Muscle layer of colon (tissue), 2 donors: ENCODE measurements around the gene GRM1.

Experiments
- H3K27ac ChIP-seq: one replicate; pipeline ENCODE4 v1.7.0; 2013; ENCODE audit warnings: low read depth, mild to moderate bottlenecking, low read length, moderate library complexity
- H3K27me3 ChIP-seq, 2 donors: one replicate each; pipeline ENCODE4 v1.7.0; 2013; ENCODE audit warnings: low read length in 2 of 2, mild to moderate bottlenecking in 2 of 2; ENCODE audit not compliant: insufficient read depth in 2 of 2, control insufficient read depth in 1 of 2
- H3K36me3 ChIP-seq: one replicate; pipeline ENCODE4 v1.7.0; 2013; ENCODE audit warnings: mild to moderate bottlenecking, low read length; ENCODE audit not compliant: insufficient read depth
- H3K4me1 ChIP-seq: one replicate; pipeline ENCODE4 v1.7.0; 2013; ENCODE audit warnings: mild to moderate bottlenecking, low read length; ENCODE audit not compliant: insufficient read depth
- H3K4me3 ChIP-seq, 2 donors: one replicate each; pipeline ENCODE4 v1.7.0; 2013; ENCODE audit warnings: low read length in 2 of 2, low read depth in 1 of 2, mild to moderate bottlenecking in 1 of 2, moderate library complexity in 1 of 2
- H3K9ac ChIP-seq: one replicate; pipeline ENCODE4 v1.7.0; 2013; ENCODE audit warnings: low read length
- H3K9me3 ChIP-seq: one replicate; pipeline ENCODE4 v1.7.0; 2013; ENCODE audit warnings: mild to moderate bottlenecking, low read length
- donor health status: abdominal sarcoma.
- donor health status: Adenocarcinoma of cecum.

GRM1 gene

GRCh38 chr6:146277142-146277541, 248.3 kb downstream of the GRM1 start:
- no peak overlapping the region for H3K27ac ChIP-seq
- H3K9me3 ChIP-seq = no peaks in the 10 kb centered on the region
- no peaks in the 10 kb centered on the region for H3K4me1 ChIP-seq
- no peak overlapping the region for H3K4me3 ChIP-seq
- no peaks in the 10 kb centered on the region for H3K36me3 ChIP-seq
- H3K27me3 ChIP-seq = no peaks in the 10 kb centered on the region
- H3K9ac ChIP-seq = no peak overlapping the region

- H3K27me3 ChIP-seq = no peaks in the 10 kb centered on the region
- no peak overlapping the region for H3K4me3 ChIP-seq
- no peaks in the 10 kb centered on the region for H3K9me3 ChIP-seq
- H3K27ac ChIP-seq = no peak overlapping the region
- H3K4me1 ChIP-seq = no peaks in the 10 kb centered on the region
- H3K36me3 ChIP-seq = no peaks in the 10 kb centered on the region
- H3K9ac ChIP-seq = no peak overlapping the region
These were observed 252.9 kb downstream of the GRM1 start for GRCh38 chr6:146281651-146282362.

- H3K9me3 ChIP-seq = no peaks in the 10 kb centered on the region
- no peaks in the 10 kb centered on the region for H3K27me3 ChIP-seq
- H3K36me3 ChIP-seq = no peaks in the 10 kb centered on the region
- no peak overlapping the region for H3K4me3 ChIP-seq
- no peak overlapping the region for H3K27ac ChIP-seq
- no peak overlapping the region for H3K9ac ChIP-seq
- no peaks in the 10 kb centered on the region for H3K4me1 ChIP-seq
These were observed 254.0 kb downstream of the GRM1 start for GRCh38 chr6:146282837-146283236.

GRCh38 chr6:146284311-146284710, 255.4 kb downstream of the GRM1 start:
- Histone ChIP-seq H3K27me3 (no peaks in the 10 kb centered on the region), H3K4me1 (no peaks in the 10 kb centered on the region), H3K4me3 (no peak overlapping the region), H3K27ac (no peak overlapping the region), H3K9me3 (no peaks in the 10 kb centered on the region), H3K9ac (no peak overlapping the region), H3K36me3 (no peaks in the 10 kb centered on the region)

- Histone ChIP-seq H3K9ac (no peak overlapping the region), H3K27me3 (no peaks in the 10 kb centered on the region), H3K9me3 (no peaks in the 10 kb centered on the region), H3K4me1 (no peaks in the 10 kb centered on the region), H3K27ac (no peak overlapping the region), H3K36me3 (no peaks in the 10 kb centered on the region), H3K4me3 (no peak overlapping the region)
These were observed 258.1 kb downstream of the GRM1 start for GRCh38 chr6:146286961-146287360.

- no peak overlapping the region for H3K4me3 ChIP-seq
- H3K36me3 ChIP-seq = no peaks in the 10 kb centered on the region
- no peaks in the 10 kb centered on the region for H3K27me3 ChIP-seq
- no peak overlapping the region for H3K27ac ChIP-seq
- no peaks in the 10 kb centered on the region for H3K9me3 ChIP-seq
- H3K4me1 ChIP-seq = no peaks in the 10 kb centered on the region
- H3K9ac ChIP-seq = no peak overlapping the region
These were observed 259.0 kb downstream of the GRM1 start for GRCh38 chr6:146287691-146288369.

GRCh38 chr6:146289816-146290588, 261.1 kb downstream of the GRM1 start:
- no peaks in the 10 kb centered on the region for H3K9me3 ChIP-seq
- no peaks in the 10 kb centered on the region for H3K36me3 ChIP-seq
- H3K27ac ChIP-seq = no peak overlapping the region
- no peaks in the 10 kb centered on the region for H3K4me1 ChIP-seq
- H3K27me3 ChIP-seq = no peaks in the 10 kb centered on the region
- H3K9ac ChIP-seq = no peak overlapping the region
- H3K4me3 ChIP-seq = no peak overlapping the region

GRCh38 chr6:146290589-146290901, 261.7 kb downstream of the GRM1 start:
- Histone ChIP-seq H3K4me3 (no peak overlapping the region), H3K27me3 (no peaks in the 10 kb centered on the region), H3K9me3 (no peaks in the 10 kb centered on the region), H3K36me3 (no peaks in the 10 kb centered on the region), H3K27ac (no peak overlapping the region), H3K9ac (no peak overlapping the region), H3K4me1 (no peaks in the 10 kb centered on the region)

GRCh38 chr6:146292506-146292905, 263.6 kb downstream of the GRM1 start:
- H3K36me3 ChIP-seq = no peaks in the 10 kb centered on the region
- no peak overlapping the region for H3K9ac ChIP-seq
- H3K27me3 ChIP-seq = no peaks in the 10 kb centered on the region
- H3K4me1 ChIP-seq = no peaks in the 10 kb centered on the region
- H3K27ac ChIP-seq = no peak overlapping the region
- no peaks in the 10 kb centered on the region for H3K9me3 ChIP-seq
- H3K4me3 ChIP-seq = no peak overlapping the region

GRCh38 chr6:146295695-146296094, 266.8 kb downstream of the GRM1 start:
- Histone ChIP-seq H3K36me3 (no peaks in the 10 kb centered on the region), H3K27ac (no peak overlapping the region), H3K4me1 (no peaks in the 10 kb centered on the region), H3K4me3 (no peak overlapping the region), H3K9me3 (no peaks in the 10 kb centered on the region), H3K9ac (no peak overlapping the region), H3K27me3 (no peaks in the 10 kb centered on the region)

- H3K4me1 ChIP-seq = no peaks in the 10 kb centered on the region
- no peak overlapping the region for H3K4me3 ChIP-seq
- H3K27me3 ChIP-seq = no peaks in the 10 kb centered on the region
- no peak overlapping the region for H3K9ac ChIP-seq
- H3K27ac ChIP-seq = no peak overlapping the region
- H3K9me3 ChIP-seq = no peaks in the 10 kb centered on the region
- no peaks in the 10 kb centered on the region for H3K36me3 ChIP-seq
These were observed 269.0 kb downstream of the GRM1 start for GRCh38 chr6:146297815-146298214.
